Measurements from ENCODE around the gene PRPF19. TPM values are rescaled to one million over a fixed set of nuclear protein-coding genes. Genes with fewer than 3 reads are reported as not detected.

Gene PRPF19
- total RNA-seq, 1 experiment from 2014 or later = 128 TPM

DNA sequence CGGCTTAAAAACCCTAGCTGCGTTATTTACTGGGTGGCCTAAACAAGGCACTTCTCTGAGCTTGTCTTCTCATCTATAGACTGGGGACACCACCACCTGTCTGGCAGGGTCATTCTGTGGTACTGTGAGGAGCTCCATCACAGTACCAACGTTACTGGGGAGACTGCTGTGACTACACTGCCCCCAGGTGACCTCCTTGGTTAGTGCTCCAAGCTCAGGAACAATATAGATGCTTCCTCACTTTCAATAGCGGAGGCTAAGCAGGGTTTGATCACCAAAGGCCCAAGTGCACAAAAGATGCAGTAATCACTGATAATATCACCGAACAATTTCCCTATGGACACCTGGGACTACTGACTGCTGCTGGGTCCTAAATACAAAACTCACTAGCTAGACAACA is 18.8 kb downstream of the PRPF19 start:
- H3K27me3 Mint-ChIP-seq (ENCODE audit: unreplicated experiment) = no peaks in the 10 kb centered on the region
- TF ChIP-seq, protein P1, sequence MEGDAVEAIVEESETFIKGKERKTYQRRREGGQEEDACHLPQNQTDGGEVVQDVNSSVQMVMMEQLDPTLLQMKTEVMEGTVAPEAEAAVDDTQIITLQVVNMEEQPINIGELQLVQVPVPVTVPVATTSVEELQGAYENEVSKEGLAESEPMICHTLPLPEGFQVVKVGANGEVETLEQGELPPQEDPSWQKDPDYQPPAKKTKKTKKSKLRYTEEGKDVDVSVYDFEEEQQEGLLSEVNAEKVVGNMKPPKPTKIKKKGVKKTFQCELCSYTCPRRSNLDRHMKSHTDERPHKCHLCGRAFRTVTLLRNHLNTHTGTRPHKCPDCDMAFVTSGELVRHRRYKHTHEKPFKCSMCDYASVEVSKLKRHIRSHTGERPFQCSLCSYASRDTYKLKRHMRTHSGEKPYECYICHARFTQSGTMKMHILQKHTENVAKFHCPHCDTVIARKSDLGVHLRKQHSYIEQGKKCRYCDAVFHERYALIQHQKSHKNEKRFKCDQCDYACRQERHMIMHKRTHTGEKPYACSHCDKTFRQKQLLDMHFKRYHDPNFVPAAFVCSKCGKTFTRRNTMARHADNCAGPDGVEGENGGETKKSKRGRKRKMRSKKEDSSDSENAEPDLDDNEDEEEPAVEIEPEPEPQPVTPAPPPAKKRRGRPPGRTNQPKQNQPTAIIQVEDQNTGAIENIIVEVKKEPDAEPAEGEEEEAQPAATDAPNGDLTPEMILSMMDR (IDR thresholded peaks at IDR 0.05; ENCODE audit: unreplicated experiment) = peak; percentile 30
- peaks cover 6% of the 10 kb centered on the region for H3K36me3 Mint-ChIP-seq (ENCODE audit: insufficient read depth, unreplicated experiment)
- H3K27ac Mint-ChIP-seq (ENCODE audit: unreplicated experiment) = no peak overlapping the region
- CTCF ChIA-PET = interaction anchor here (0.7 to 1.8 kb wide), 11 partner anchors 12 to 542 kb away, joined by 3 to 54 read pairs (median 4); partner anchors contain the start of gene TMEM109
- DNase-seq = peak; percentile 47
- H3K4me1 Mint-ChIP-seq (ENCODE audit: low read depth, unreplicated experiment) = no peaks in the 10 kb centered on the region
- intact Hi-C loops (cut with micrococcal nuclease; ENCODE audit: unreplicated experiment) = loop anchor here (1.0 kb wide), 2 partner anchors 56 to 112 kb away; no protein-coding TSS in a partner anchor
- no peak overlapping the region for H3K4me3 Mint-ChIP-seq (ENCODE audit: low read depth, unreplicated experiment)
- BruUV-seq (replicated peaks) = no TSS peak
- no peaks in the 10 kb centered on the region for H3K9me3 Mint-ChIP-seq (ENCODE audit: low read depth, unreplicated experiment)

DNA sequence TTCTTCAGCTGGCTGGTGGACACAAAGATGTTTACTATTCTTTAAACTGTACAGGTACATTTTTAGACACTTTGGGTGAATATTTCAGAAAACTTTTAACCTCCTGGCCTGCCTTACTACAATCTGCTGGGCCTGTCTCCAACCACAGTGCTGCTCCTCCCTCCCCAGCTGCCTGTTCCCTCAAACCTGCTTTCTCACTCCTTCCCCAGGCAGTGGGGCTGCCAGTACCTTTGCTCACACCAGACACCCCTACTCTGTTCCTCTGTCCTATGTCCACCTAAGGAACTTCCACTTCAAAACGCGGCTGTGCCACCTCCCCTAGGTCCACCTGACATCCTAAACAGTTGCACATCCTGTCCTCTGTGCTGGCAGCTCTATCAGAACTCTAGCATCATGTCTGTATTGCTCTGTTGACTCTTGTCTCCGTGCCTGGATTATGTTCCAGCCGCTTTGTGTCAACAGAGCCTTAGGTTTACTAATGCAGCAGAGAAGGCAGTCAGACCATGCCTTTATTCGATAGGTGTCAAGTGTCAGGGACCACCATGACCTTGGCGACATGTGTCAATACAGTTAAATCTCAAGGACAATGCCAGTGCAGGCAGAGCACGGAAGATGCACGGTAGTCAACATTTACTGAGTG is 25.6 kb downstream of the PRPF19 start:
- Mint-ChIP-seq H3K36me3 (ENCODE audit: insufficient read depth, unreplicated experiment) (no peaks in the 10 kb centered on the region), H3K27me3 (ENCODE audit: unreplicated experiment) (no peaks in the 10 kb centered on the region), H3K4me3 (ENCODE audit: low read depth, unreplicated experiment) (no peak overlapping the region), H3K27ac (ENCODE audit: unreplicated experiment) (no peak overlapping the region), H3K9me3 (ENCODE audit: low read depth, unreplicated experiment) (no peaks in the 10 kb centered on the region), H3K4me1 (ENCODE audit: low read depth, unreplicated experiment) (no peaks in the 10 kb centered on the region)
- DNase-seq = no peak
- intact Hi-C loops (cut with micrococcal nuclease; ENCODE audit: unreplicated experiment) = no loop called here
- TF ChIP-seq, protein P1 (IDR thresholded peaks at IDR 0.05; ENCODE audit: unreplicated experiment) = no peak
- no TSS peak for BruUV-seq (replicated peaks)
- CTCF ChIA-PET = no interaction called here

DNA sequence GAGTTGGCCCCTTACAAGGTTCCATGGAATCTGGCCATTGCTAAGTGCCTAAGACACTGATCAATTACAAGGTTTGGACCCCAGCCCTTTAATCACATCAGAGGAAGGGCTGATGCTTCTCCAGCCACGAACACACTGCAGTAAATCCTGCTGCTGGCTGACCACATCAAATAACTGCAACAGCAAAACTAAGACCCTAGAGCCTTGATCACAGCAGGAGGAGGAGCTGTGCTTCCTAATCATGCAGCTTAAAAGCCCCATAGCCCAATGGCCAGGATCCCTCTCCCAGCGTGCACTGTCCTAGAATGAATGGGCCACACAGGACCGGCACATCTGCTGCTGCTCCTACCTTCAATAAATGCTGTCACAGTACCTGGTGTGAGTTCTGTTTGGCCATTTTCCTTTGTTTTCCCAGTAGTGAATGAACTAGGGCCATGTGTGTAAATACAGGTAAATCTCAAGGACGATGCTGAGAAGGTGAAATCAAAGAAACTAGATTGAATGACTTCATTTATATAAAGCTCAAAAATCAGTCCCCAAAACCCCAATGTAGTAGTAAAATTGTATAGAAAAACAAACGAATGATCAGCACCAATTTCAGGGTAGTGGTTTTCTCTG is 26.3 kb downstream of the PRPF19 start:
- no peaks in the 10 kb centered on the region for H3K4me1 Mint-ChIP-seq (ENCODE audit: low read depth, unreplicated experiment)
- BruUV-seq (replicated peaks) = no TSS peak
- no peak overlapping the region for H3K27ac Mint-ChIP-seq (ENCODE audit: unreplicated experiment)
- no peak overlapping the region for H3K4me3 Mint-ChIP-seq (ENCODE audit: low read depth, unreplicated experiment)
- H3K9me3 Mint-ChIP-seq (ENCODE audit: low read depth, unreplicated experiment) = no peaks in the 10 kb centered on the region
- CTCF ChIA-PET = no interaction called here
- DNase-seq = no peak
- intact Hi-C loops (cut with micrococcal nuclease; ENCODE audit: unreplicated experiment) = no loop called here
- no peaks in the 10 kb centered on the region for H3K27me3 Mint-ChIP-seq (ENCODE audit: unreplicated experiment)
- TF ChIP-seq, protein P1 (IDR thresholded peaks at IDR 0.05; ENCODE audit: unreplicated experiment) = no peak
- H3K36me3 Mint-ChIP-seq (ENCODE audit: insufficient read depth, unreplicated experiment) = no peaks in the 10 kb centered on the region

DNA sequence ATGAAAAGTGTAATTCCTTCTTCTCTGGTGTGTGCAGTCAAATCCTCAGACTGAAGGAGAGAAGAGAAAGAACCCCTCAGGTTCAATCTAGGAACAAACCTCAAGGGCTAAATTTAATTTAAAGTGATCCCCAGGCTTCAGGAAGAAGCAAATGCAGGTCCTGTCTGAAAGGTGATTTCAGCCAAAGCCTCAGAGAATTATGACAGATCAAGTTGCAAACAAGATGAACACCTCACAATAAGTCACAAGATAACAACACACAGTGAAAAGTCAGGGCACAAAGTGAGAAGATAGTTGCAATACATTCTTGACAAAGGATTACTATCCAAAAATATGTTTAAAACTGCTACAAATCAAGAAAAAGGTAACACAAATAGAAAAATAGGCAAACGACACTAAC is 27.3 kb downstream of the PRPF19 start:
- H3K27me3 Mint-ChIP-seq (ENCODE audit: unreplicated experiment) = no peaks in the 10 kb centered on the region
- CTCF ChIA-PET = no interaction called here
- H3K27ac Mint-ChIP-seq (ENCODE audit: unreplicated experiment) = no peak overlapping the region
- intact Hi-C loops (cut with micrococcal nuclease; ENCODE audit: unreplicated experiment) = no loop called here
- no TSS peak for BruUV-seq (replicated peaks)
- DNase-seq = no peak
- H3K4me3 Mint-ChIP-seq (ENCODE audit: low read depth, unreplicated experiment) = no peak overlapping the region
- H3K36me3 Mint-ChIP-seq (ENCODE audit: insufficient read depth, unreplicated experiment) = no peaks in the 10 kb centered on the region
- H3K4me1 Mint-ChIP-seq (ENCODE audit: low read depth, unreplicated experiment) = no peaks in the 10 kb centered on the region
- TF ChIP-seq, protein P1 (IDR thresholded peaks at IDR 0.05; ENCODE audit: unreplicated experiment) = no peak
- no peaks in the 10 kb centered on the region for H3K9me3 Mint-ChIP-seq (ENCODE audit: low read depth, unreplicated experiment)
